Stimulated activated CD8-positive, alpha-beta memory T cell treated with anti-CD3 and anti-CD28 coated beads, Interleukin-7, amount 100 ng/mL, for 24 hours (primary cell): Measurements from ENCODE around the gene HDGFL2.
"Not testable (repeated sequence)": the region's sequence is repeated elsewhere in the genome, so short reads cannot be mapped to it uniquely, and the experiment has no call there.

ENCODE experiments used
- DNase-seq: peaks from one replicate; pipeline ENCODE4 v3.0.0-alpha.2; 2020; ENCODE audit warnings: low read depth

The HDGFL2 gene

DNA sequence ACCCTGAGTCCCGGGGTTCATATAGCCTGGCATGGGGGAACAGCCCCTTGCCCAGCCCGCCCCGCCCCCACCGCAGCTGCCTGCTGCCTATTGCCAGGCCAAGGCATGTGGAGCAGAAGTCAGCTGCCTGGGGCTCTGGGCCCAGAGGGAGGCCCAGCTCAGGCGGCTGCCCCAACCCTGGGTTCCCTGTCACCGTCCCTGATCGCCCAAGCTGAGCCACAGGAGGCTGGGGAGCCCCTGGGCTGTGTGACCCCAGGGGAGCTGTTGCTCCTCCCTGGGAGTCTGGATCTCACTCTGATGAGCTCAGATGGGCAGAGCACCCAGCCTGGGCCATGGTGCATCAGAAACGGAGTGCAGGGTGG lies 44.8 kb downstream of the HDGFL2 start:
- no peak for DNase-seq

DNA sequence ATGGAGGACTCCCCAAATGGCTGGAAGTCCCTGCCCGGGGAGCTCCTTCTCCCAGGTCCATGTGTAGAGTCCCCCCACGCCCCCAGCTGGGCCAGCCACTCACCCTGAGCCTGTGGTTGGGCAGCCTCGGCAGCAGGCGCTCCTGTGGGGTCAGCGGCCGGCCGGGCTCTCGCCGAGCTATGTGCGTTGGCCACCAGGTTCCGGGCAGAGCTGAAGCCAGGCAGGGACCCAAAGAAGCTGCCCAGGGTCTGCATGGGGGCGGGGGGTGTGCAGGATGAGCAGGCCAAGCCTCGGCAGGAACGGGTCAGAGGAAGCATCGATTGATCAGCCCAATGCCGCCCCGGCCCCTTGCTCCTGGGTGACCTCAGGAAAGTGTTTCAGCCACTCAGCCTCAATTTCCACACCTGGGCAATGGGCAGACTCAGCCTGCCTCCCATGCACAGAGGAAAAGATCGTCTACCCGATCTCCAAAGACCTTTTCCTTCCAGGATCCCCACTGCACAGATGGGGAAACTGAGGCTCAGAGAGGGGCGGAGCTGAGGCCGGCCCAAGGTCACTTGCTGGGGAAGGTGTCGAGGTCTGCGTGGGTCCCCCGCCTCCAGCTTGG lies 45.5 kb downstream of the HDGFL2 start:
- no peak for DNase-seq

DNA sequence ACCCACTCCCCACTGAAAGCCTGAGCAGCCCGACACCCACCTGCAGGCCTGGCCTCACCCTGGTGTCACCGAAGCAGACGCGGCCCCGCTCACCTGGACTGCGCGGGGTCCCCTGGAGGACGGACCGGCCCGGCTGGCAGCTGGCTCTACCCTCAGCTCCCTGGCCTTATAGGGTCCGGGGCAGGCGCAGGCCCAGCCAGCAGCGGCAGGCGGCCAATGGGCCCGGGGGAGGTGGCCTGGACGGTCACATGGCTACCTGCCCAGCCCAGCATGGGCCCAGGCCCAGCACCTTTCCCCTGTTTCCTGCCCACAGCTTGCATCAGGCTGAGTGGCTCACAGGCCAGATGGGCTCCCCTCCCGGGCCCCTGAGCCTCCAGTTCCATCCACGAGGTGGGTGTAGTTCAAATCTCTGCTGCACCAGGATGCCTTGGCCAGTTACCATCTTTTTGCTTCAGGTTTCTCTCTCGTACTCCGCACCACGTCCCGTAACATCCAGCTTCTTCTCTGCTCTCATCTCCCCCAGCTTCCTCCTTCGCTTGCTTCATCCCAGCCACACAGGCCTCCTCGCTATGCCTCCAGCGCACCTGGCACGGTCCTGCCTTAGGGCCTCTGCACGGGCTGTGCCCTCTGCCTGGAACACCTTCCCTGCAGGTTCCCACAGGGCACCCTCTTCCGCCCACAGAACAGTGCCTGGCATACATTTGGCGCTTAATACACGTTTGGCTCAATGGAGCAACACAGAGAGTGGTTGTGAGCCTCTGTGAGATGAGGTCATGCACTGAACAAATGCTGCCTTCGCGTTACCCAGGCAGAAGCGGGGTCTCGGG lies 46.5 kb downstream of the HDGFL2 start, which contains the start of gene PLIN4:
Gene PLIN4, minus strand, starts transcription at position 142 of the 827 bp plus-strand sequence. CDS start 214 bp downstream, outside the sequence.
- DNase-seq = no peak

DNA sequence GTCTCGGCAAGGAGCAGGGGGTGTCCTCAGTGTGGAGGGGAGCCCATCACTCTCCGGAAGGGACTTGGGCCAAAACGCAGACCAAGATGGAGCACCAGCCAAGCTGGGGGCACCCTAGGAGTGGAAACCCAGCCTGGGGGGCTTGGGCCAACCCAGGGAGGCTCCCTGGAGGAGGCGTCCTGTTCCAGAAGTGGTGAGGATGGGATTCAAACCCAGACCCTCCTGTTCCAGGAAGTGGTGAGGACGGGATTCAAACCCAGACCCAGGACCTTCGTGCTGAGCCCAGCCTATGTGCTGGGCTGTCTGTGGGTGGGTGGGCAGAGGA lies 47.0 kb downstream of the HDGFL2 start:
- no peak for DNase-seq

DNA sequence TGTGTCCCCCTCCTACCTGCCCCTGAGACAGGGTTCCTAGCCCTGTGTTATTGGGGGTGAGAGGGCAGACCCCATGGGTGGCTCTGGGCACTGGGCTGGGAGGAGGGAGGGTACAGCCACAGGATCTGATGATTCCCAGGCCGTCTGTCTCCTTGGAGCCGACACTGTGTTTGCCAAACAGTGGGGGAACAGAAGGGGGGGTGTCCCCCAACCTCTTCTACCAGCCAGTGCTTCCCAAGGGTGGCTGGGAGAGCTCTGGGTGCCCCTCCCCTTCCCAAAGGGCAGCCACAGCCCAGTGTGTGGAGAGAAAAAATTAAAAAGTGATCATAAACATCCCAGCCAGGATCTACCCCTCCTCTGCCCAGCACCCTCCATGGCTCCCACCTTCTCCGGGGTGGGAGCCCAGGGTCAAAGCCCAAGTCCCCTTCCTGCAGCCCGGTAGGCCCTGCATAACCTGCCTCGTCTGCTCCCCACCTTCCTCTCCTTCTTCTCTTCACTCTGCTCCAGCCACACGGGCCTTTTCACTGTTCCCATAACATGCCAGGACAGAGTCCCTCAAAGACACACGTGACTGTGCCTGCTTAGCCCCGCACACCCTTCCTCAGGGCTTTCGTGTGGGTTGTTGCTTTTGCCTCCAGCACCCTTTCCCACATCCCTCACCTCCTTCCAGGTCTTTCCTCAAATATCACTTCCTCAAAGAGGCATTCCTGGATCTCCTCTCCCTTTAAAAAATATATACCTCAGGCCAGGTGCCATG lies 47.6 kb downstream of the HDGFL2 start:
- no peak for DNase-seq

DNA sequence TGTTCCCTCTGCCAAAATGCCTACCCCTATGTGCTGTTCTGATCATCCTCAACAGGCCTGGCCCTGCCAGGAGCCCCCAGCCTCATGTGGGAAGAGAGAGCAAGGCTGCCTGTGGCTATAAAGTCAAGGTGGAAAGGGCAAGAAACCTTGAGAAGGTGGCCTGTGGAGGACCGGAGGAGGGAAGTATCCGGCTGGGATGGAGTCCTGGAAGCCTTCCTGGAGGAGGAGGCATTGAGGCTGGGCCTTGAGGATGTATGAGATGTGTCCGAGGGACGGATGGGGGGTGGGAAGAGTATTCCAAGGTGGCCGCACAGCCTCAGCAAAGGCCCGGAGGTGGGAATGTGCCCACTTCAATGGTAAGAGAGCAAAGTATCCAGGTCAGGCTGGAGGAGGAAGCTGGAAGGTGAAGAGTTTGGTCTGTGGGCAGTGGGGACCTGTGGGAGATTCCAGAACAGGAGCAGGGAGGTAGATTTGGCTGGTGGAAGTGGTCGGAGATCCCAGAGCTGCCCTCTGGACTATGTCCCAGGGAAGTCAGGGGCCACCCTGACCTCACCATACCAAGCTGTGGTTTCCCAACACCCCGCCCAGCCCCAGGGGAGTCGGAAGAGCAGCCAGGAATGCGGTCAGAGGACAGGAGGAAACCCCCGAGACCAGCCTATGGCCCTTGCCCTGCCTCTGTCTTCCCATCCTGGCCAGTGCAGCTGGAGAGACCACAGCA lies 49.2 kb downstream of the HDGFL2 start:
- no peak for DNase-seq

DNA sequence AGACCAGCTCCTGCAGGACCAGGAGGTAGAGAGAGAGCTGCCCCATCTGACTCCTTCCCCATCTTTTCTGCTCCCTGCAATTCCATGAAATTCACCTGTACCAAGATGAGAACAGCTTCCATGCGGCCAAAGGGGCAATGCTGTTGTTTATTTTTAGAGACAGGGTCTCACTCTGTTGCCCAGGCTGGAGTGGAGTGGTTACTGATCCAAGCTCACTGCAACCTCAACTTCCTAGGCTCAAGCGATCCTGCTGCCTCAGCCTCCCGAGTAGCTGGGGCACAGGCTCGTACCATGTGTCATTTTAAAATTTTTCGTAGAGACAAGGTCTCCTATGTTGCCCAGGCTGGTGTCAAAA lies 49.8 kb downstream of the HDGFL2 start:
- no peak for DNase-seq

DNA sequence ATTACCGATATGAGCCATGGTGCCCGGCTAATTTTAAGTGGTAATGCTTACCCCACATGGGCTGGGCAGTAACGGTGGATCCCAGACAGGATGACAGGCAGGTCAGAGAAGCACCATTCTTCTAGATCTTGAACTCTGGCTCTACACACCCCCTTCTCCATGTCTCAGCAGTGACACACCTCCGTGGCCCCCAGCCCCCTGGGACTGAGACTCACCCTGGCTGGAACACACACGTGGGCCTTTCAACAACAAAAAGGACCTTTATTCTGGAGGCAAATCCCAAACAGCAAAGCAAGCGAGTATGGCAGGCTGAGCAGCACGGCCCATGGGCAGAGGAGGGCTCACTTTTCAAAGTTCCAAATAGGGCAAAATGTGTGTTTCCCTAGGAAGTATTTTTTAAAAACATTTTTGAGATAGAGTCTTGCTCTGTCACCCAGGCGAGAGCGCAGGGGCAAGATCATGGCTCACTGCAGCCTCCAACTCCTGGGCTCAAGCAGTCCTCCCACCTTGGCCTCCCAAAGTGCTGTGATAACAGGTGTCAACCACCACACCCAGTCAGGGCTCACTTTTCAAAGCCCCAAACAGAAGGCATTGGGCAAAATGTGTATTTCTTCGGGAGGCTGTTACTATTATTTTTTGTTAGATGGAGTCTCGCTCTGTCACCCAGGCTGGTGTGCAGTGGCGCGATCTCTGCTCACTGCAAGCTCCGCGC lies 50.4 kb downstream of the HDGFL2 start:
- no peak for DNase-seq

DNA sequence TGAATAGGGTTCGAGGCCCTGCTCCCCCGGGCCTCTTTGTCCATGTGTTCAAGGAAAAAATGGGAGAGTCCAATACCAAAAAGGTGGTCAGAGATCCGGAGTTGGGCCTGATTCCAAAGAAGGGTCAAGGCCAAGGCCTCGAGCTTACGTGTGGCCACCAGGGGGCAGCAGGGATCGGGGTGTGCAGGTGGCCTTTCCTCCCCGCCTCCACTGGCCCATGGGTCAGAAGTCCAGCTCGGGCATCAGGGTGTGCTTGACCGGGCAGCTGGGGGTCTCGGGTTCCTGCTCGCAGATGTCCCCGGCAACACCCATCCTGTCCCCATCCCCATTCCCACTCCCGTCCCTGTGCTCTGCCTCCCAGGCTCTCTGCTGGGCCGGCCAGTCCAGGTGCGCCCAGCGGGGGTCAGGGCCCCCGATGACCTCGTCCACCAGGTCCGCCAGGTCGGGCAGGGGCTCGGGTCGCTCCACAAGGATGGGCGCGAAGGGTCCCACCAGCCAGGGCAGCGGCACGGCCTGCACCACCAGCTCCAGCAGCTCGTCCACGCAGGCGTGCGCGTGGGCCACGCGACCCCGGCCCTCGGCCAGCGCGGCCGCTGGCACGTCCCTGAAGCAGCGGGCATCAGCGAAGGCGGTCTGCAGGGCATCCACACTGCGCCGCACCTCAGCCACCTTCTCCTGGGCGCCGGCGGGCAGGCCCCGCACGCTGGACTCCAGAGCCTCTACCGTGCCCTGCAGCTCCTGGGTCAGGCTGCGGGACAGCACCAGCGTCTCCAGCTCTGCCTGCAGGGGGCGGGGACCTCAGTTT lies 51.4 kb downstream of the HDGFL2 start:
- peak; percentile 5 for DNase-seq

DNA sequence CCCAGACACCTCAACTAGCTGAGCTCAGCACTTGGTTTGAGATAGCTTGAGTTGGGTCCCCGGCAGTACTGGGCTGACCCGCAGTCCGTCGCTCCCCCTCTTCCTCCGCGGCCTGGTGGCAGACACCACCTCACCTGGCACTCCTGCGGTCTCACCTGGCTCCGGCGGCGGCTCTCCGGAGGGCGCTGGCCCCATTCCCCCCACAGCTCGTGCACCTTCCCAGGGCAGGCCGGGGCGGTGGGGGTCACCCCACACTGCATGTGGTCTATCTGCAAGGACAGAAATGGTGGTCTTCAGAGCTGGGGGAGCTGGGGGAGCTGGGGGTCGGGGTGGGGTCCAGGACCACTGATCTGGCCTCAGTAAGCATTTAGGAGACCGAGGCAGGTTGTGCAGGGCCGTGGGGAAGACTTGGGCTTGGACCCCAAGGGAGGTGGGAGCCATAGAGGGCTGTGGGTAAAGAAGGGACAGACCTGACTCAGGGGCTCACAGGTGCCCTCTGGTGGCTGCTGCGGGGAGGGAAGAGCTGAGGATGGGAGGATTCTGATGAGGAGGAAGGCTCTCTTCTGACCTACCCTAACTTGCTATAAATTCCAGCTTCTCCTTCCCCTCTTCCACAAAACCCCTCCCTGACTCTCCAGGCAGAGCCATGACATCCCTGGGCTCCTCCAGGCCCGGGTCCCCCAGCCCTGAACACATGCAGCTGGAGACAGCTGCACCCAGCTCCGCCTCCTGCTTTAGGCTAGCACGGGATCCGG lies 52.9 kb downstream of the HDGFL2 start:
- DNase-seq = peak; percentile 52

DNA sequence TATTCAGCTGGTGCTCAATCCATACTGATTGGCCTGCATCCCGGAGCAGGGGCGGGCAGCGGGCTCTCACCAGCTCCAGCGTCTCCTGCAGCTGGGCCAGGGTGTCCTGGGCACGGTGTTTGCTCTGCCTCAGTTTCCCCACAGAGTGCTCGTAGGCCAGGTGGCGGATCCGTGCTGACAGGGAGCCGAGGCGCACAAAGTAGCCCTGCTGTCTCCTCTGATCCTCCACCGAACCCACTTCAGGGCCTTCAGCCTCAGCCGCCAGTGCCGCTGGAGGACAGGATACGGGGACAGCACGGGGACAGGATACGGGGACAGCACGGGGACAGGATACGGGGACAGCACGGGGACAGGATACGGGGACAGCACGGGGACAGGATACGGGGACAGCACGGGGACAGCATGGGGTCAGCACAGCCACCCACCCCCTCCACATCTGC lies 53.5 kb downstream of the HDGFL2 start:
- DNase-seq = no peak

DNA sequence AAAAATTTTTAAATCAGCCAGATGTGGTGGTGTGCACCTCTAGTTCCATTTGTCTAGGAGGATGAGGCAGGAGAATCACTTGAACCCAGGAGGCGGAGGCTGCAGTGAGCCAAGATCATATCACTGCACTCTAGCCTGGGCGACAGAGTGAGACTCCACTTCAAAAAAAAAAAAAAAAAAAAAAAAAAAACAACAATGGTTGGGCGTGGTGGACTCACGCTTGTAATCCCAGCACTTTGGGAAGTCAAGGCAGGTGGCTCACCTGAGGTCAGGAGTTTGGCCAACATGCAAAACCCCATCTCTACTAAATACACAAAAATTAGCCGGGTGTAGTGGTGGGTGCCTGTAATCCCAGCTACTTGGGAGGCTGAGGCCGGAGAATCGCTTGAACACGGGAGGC lies 55.3 kb downstream of the HDGFL2 start:
- DNase-seq = not testable (repeated sequence)

DNA sequence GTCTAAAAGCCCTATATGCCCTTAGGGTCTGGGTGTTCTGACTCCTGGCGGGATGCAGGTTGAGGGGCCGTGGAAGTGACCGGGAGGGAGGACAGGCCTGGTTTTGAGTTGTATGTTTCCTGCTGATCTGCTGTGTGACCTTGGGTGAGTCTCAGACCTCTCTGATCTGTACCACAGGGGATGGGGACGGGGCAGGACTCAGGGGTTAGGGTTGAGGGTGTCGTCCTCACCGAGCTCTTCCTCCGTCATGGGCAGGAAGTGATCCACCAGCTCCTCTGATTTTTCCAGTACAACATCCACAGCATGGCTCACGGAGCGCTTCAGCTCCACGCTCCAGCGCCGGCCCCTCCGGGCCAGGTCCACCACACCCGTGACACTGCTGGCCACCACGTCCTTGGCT lies 56.7 kb downstream of the HDGFL2 start:
- DNase-seq = no peak

DNA sequence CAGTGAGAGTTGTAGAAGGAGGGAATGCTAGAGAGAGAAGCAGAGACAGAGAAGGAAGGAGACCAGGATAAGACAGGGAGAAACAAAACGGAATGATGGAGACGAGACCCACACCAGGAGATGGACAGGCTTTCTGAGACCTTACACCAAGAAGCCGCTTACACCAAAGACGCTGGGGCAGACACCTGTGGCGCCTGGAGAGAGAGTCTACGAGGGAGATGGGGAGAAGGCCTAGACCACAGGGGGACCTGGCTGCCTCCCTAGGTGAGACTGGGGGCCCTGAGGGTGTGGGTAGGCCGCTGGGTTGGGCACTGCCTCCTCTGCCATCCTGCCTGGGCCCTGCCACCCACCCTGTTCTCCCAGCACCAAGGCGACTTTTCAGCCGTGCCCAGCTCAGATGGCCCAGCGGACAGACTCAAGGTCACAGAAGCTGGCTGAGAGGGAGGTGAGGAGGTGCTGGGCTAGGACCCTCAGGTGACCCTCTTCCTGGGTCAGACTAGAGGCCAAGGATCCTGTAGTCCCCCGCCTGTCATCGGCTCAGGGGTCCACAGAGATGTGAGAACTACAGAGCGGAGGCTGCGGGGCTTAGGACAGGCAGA lies 57.9 kb downstream of the HDGFL2 start:
- no peak for DNase-seq

DNA sequence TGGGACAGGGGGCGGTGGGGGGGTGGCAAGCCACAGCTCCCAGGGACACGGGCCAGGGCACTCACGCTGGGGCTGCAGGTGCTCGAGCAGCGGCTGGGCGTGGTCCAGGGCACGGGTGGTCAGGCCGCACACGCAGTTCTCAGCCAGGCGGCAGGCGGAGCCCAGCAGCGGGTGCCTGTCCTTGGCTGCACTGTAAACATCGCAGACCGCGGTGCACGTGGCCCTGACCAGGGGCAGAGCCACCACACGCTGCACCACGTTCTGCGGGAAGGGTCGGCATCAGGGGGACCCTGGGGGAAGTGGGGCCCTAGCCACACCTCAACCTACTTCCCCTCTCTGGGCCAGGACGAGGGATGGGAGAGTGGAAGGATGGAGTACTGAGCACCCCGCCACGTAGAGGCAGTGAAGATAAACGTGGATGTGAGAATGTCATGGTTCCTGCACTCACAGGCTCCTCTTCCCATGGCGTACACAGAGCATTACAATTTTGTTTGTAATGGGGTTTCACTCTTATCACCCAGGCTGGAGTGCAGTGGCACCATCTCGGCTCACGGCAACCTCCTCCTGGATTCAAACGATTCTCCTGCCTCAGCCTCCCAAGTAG lies 59.6 kb downstream of the HDGFL2 start:
- DNase-seq = no peak

DNA sequence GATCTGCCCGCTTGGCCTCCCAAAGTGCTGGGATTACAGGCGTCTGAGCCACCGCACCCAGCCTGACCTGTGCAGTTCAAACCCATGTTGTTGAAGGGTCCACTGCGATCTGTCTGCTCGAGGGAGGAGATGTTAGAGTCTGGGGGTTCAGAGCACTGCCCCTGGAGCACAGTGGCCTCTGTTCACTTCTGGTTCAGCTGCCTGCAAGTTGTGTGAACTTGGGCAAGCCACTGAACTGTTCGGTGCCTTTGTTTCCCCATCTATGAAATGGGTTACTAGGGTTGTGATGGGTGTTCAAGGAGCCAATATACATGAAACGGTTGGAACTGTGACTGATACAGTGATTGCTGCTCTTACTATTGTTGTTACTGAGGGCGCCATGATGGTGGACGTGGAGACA lies 61.2 kb downstream of the HDGFL2 start:
- DNase-seq = no peak

DNA sequence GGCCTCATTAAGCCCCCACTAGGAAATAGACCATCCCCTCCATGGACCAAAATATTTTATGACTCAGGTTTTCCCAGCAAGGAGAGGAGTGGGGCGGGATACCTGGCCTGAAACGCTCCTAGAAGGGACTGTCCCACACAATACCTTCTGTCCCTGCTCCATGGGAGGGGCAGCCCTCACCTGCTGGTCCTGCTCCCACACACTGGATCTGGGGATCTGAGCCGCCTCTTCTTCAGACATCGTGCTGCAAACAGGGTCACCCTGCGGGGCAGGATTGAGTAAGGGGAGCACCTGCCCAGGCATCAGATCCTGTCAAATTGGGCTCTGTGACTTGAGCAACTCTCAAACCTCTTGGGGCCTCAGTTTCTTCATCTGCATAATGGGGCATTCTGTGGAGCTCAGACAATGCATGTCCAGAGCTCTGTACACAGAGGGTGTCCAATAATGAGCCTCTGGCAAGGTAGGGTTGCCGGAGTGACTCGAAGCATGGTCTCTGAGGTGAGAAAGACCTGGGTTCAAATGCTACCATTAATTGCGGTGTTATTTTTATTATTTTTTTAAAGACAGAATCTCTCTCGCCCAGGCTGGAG lies 61.8 kb downstream of the HDGFL2 start:
- no peak for DNase-seq

DNA sequence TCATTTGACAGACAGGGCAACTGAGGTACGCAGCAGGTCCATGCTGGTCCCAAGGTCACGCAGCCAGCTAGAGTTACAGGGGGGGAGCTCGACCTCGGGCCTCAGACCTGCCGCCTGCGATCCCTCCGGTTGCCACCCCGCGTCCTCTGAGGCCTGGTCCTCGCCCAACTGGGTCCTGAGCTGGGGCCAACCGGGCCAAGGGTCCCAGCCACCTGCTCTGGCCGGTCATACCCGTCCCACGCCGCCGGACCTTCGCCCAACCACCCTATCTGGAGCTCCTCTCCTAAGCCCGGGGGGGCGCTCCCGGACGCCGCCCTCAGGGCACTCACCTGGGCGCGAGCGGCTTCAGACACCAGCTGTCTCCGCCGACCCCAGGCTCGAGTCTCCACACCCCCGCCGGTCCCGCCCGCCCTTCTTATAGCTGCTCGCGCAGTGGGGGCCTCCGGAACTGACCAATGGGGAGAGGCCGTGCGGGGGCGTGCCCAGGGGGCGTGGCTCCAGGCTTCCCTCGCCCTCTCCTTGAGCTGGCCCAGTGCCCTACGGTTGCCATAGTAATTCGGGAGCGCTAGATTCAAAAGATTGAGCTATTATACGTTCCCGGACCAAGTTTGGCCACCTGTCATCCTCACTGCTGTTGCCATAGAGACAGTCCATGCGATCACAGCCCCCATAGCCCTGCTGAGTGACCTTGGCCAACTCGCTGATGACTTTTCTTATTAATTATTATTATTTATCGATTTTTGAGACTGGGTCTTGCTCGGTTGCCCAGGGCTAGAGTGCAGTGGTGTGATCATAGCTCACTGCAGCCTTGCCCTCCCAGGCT lies 63.0 kb downstream of the HDGFL2 start, which contains the start of gene PLIN5:
Gene PLIN5, minus strand, starts transcription at position 389 of the 823 bp plus-strand sequence. CDS start 1,150 bp downstream, outside the sequence.
- DNase-seq = peak; percentile 28
